Vagina (tissue), 2 donors: ENCODE results near the gene RAD50.

ENCODE experiments used
- CTCF ChIP-seq, 3 experiments: fragments of 450-650 bp in 2 of 3; fragments of 200-600 bp in 1 of 3; sonication (generic) in 1 of 3; IDR thresholded peaks; one replicate each; pipeline ENCODE4 v1.5.1; 2017 to 2019; ENCODE audit warnings: antibody characterized with exemption in 3 of 3, mild to moderate bottlenecking in 2 of 3, moderate library complexity in 2 of 3
- POLR2A ChIP-seq, 2 donors: fragments of 450-650 bp; IDR thresholded peaks; one replicate each; pipeline ENCODE4 v1.6.1; 2017; ENCODE audit warnings: antibody characterized with exemption in 2 of 2, mild to moderate bottlenecking in 2 of 2, moderate library complexity in 2 of 2
- POLR2AphosphoS5 ChIP-seq, 2 donors: sonication (generic); formaldehyde crosslinking; IDR thresholded peaks; one replicate each; pipeline ENCODE4 v1.9.0; 2017; ENCODE audit warnings: antibody characterized with exemption in 2 of 2, mild to moderate bottlenecking in 2 of 2, low read depth in 1 of 2; ENCODE audit not compliant: insufficient read depth in 1 of 2

- no peak for TF ChIP-seq POLR2A (IDR thresholded peaks at IDR 0.05)
- no peak for TF ChIP-seq CTCF (IDR thresholded peaks at IDR 0.05)
- TF ChIP-seq POLR2AphosphoS5 (IDR thresholded peaks at IDR 0.05; ENCODE audit: insufficient read depth in 1 of 2, low read depth in 1 of 2), result no peak
These were observed 70.7 kb downstream of the RAD50 start for GRCh38 chr5:132627470-132627869.
